ENCODE measurements around the gene RNU6-9.

RNU6-9 gene

DNA sequence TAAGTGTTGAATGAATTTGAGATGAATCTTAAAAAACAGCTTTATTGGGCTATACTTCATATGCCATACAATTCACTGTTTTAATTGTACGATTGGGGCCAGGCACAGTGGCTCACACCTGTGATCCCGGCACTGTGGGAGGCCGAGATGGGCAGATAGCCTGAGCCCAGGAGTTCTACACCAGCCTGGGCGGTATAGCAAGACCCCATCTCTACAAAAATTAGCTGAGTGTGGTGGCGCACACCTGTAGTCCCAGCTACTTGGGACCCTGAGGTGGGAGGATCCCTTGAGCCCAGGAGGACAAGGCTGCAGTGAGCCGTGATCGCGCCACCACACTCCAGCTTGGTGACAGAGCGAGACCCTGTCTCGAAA, 42.9 kb downstream of the RNU6-9 start:
- no peak for DNase-seq

DNA sequence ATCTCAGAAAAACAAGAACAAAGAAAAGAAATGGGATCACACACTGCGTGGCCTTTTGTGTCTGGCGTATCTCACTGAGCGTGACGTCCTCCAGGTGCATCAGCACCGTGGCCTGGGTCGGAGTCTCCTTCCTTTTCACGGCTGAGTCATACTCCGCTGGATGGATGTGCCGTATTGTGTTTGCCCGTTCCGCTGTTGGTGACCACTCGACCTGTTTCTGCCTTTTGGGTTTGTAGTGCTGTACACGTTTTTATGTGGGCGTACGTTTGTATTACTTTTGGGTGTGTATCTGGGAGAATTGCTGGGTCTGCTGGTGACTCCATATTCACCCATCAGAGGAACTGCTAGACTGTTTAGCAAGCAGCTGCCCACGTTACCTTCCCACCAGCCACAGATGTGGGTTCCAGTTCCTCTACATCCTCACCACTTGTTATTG, 44.0 kb downstream of the RNU6-9 start:
- no peak for DNase-seq

DNA sequence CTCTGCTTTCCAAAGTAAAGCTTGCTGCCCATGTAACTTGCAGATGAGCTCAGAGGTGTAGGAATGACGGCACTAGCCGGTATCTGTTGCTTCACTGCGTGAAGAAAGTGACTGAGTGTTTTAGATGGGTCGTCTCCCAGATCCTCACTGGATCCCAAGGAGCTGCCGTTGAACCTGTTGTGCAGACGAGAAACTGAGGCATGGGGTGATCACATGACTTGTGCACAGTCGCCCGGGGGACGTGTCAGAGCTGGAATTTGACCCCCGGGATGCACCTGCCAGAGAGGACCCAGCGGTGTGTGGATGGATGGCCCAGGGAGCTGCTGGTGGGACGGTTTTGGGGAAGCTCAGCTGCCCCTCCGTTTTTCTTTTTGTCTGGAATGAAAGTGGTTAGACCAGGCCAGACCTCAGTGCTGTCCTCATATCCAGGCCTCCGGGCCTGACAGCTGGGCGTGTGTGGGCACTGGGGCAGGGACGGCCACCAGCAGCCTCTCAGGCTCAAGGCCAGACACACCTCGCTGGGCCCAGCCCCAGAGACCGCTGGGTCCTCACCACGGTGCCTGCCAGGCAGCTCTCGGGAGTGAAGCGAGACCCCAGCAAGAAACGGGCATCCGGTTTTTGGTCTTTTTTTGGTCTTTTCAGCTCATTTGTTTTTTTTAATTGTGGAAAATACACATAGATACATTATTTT, 45.1 kb downstream of the RNU6-9 start:
- no peak for DNase-seq

DNA sequence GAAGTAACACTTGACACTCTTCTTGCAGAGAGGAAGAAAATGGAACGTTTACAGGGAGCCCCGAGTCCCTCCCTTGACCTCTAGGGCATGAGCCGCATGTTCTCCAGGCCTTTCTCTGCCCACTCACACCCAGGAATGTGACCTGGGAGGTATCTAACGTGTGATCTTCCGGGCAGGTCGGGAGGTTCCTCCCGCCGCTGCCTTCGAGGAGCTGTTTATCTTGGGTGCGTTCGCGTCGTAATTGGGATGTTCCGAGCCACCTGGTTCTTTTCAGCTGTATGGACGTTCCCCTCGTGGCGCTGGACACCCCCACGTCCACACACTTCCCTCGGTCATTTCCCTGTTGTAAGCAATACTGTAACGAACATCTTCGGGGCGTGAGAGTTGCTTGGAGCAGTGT, 46.2 kb downstream of the RNU6-9 start:
- DNase-seq: no peak

DNA sequence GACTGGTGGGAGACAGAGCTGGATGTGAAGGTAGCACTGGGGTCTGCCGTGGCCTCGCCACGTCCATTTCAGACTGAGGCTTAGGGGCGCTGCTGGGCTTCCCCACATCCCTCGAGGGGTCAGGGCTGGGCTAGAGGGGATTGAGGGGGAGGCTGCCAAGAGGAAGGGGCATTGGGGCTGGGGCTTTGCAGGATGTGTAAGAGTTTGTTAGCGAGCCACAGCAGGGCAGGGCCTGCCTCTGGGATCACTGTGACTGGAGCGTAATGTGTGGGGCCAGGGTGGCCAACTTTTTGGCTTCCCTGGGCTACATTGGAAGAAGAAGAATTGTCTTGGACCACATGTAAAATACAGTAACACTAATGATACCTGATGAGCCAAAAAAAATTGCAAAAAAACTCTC, 46.6 kb downstream of the RNU6-9 start:
- no peak for DNase-seq

DNA sequence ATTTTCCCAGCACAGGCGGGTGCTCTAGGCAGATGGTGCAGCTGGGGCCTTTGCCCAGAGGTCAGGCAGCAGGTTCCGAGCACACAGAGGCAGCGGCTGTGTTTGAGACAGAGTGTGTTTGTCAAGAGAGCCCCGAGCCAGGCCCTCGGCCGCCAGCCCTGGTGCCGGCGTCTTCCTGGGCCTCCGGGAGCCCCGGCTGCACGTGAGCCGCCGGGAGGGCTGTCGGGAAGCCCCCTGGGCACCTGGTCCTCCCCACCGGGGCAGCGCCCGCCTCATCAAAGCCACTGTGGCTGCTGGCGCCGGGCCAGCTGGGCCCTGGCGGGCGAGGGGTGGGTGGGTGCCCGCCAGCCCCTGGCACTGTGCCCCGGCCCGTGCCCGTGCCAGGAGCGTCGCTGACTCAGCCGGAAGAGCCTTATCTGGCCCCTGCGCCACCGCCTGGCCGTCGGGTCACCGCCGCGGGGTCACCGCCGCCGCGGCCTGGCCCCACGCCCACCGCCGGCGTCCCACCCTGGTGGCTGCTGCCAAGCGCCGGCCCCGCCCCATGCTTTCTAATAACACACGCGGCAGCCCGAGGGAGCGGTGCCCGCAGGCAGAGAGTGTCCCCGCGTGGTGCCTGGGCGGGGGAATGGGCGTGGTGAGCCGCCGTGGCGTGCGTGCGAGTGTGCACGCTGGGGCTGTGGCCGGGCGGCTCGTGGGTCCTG, 47.5 kb downstream of the RNU6-9 start:
- DNase-seq: no peak

DNA sequence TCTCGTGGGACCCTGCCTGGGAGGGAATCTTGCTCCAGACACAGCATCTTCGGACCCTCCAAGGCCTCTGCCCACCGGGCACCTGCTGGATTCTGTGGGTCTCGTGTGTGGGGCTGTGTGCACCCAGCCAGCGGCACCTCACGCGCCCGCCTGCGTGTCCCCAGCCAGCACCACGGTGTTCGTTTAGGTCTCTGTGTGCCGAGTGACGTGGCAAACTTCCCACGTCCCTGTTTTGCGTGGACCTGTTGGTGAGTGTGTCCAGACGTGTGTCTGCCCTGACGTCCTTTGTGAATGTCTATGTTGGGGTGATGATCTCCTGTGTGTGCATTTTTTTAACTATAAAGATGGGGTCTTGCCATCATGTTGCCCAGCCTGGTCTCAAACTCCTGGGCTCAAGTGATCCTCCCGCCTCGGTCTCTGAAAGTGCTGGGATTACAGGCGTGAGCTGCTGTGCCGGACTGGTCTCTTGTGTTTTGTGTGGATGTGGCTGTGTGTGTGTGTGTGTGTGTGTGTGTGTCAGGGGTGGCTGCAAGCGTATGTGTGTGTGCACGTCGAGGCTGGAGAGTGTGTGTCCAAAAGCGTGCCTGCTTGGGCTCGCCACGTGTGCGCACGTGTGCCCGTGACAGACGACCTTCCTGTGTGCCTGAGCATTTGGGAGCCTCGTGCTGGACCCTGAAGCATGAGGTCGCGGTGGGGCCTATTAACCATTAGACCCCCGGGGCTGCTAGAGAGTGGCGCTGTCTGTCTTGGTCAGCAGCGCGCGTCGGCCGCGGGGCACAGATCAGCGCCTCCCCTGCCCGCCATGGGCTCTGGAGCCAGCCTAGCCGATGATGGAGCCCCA, 48.2 kb downstream of the RNU6-9 start:
- no peak for DNase-seq

DNA sequence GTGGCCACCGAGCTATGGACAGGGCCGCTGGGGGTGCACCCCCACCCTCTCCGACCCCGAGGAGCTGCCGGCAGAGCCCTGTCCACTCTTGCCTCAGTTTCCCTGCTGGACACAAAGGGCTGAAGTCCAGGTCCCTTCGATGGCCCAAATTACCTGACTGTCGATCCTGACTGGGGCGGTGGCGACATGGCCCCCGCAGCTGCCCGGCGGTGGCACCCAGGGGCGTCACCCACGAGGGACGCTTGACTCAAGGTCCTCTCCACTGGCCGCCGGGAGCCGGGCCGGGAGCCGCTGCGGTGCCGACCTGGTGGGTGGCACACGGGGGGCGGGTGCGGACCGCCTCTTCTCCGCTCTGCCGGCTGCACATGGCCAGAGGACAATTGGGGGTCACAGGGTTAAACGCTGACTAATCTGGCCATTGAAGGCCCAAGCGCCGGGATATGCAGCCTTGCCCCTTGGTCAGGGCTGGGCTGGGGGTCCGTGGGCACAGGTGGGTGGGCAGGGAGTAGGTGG, 48.9 kb downstream of the RNU6-9 start:
- no peak for DNase-seq

Measured in fibroblast of skin of scalp (primary cell).